HCT116 (cell line): ENCODE results near the gene GNRH2. TPM values are rescaled to one million over a fixed set of nuclear protein-coding genes. Genes with fewer than 3 reads are reported as not detected.

Experiments used
- ATAC-seq: fragments of 200-7000 bp; cut with Tn5 transposase; 2 replicates; pipeline ENCODE4 v1.9.1; 2020; ENCODE audit warnings: mild to moderate bottlenecking, moderate library complexity
- BruUV-seq: library from RNA; stranded (reverse); fragments of 400-500 nt; replicated peaks from 2 replicates; lab custom pipeline; 2021; lab: Mats Ljungman, UMichigan
- CTCF ChIA-PET: fragments of 300-600 bp; sonication (Branson Sonifier 250); formaldehyde crosslinking; loops from one replicate; lab custom pipeline; 2021; ENCODE audit warnings: antibody characterized with exemption; lab: Charles Lee
- POLR2A ChIA-PET: fragments of 300-600, 350-600 bp; sonication (Branson Sonifier 250); formaldehyde crosslinking; loops from one replicate; lab custom pipeline; 2021; ENCODE audit warnings: antibody characterized with exemption; lab: Charles Lee
- RAD21 ChIA-PET, 2 experiments: fragments of 300-600 bp; sonication (Branson Sonifier 250); formaldehyde crosslinking; loops; one replicate each; lab custom pipeline; 2023; ENCODE audit warnings: low total read pairs in 2 of 2; ENCODE audit not compliant: uncharacterized antibody in 2 of 2, unreplicated experiment in 2 of 2, low non-redundant PET in 1 of 2; lab: Charles Lee
- DNase-seq: peaks from one replicate; pipeline ENCODE4 v3.0.0-alpha.2; 2010; ENCODE audit warnings: low read depth, low spot score
- H2AFZ ChIP-seq: fragments of 200-600 bp; shearing (Covaris generic), sonication (generic); 2 replicates; pipeline ENCODE4 v1.6.1; 2017; ENCODE audit warnings: low read depth, mixed run types, mixed read lengths, antibody characterized with exemption, low read length; ENCODE audit not compliant: poor library complexity, severe bottlenecking
- H3K27ac ChIP-seq: 2 replicates; pipeline ENCODE4 v1.5.1; 2012; ENCODE audit warnings: low read depth, low read length
- H3K27me3 ChIP-seq: fragments of 200-600 bp; sonication (generic); 2 replicates; pipeline ENCODE4 v1.6.1; 2016; ENCODE audit warnings: mixed run types, low read length, mixed read lengths; ENCODE audit not compliant: insufficient read depth
- H3K36me3 ChIP-seq, 2 experiments: fragments of 200-500 bp in 1 of 2; fragments of 200-600 bp in 1 of 2; sonication (Bioruptor generic) in 1 of 2; sonication (generic) in 1 of 2; 2 replicates each; pipeline versions ENCODE4 v1.5.1 to v1.6.1; 2014 to 2016; ENCODE audit warnings: low read length in 2 of 2, inconsistent platforms in 1 of 2, mixed read lengths in 1 of 2, mixed run types in 1 of 2; ENCODE audit not compliant: insufficient read depth in 2 of 2, control insufficient read depth in 1 of 2
- H3K4me1 ChIP-seq, 2 experiments: fragments of 200-600 bp in 1 of 2; sonication (generic) in 1 of 2; 2 replicates each; pipeline versions ENCODE4 v1.5.1 to v1.6.1; 2012 to 2017; ENCODE audit warnings: low read length in 2 of 2, inconsistent platforms in 1 of 2, mild to moderate bottlenecking in 1 of 2, mixed read lengths in 1 of 2, mixed run types in 1 of 2, moderate library complexity in 1 of 2; ENCODE audit not compliant: insufficient read depth in 2 of 2, control insufficient read depth in 1 of 2
- H3K4me2 ChIP-seq: fragments of 200-600 bp; sonication (generic); 2 replicates; pipeline ENCODE4 v1.6.1; 2017; ENCODE audit warnings: mixed run types, low read length, mixed read lengths
- H3K4me3 ChIP-seq, 2 experiments: fragments of 200-600 bp in 1 of 2; sonication (generic) in 1 of 2; replicated peaks in 1 of 2; 2 replicates each; pipeline ENCODE4 v1.5.1; 2011 to 2016; ENCODE audit warnings: low read length in 2 of 2, control low read depth in 1 of 2, low read depth in 1 of 2, mild to moderate bottlenecking in 1 of 2, mixed read lengths in 1 of 2, mixed run types in 1 of 2
- H3K79me2 ChIP-seq: fragments of 200-600 bp; sonication (generic); 2 replicates; pipeline ENCODE4 v1.6.1; 2017; ENCODE audit warnings: mild to moderate bottlenecking, mixed run types, low read length, moderate library complexity, mixed read lengths; ENCODE audit not compliant: insufficient read depth
- H3K9ac ChIP-seq: fragments of 200-600 bp; sonication (generic); 2 replicates; pipeline ENCODE4 v1.6.1; 2016; ENCODE audit warnings: low read length, mixed read lengths
- H3K9me2 ChIP-seq: fragments of 200-600 bp; sonication (generic), shearing (Covaris generic); 2 replicates; pipeline ENCODE4 v1.6.1; 2017; ENCODE audit warnings: mixed run types, mild to moderate bottlenecking, moderate library complexity; ENCODE audit not compliant: insufficient read depth
- H3K9me3 ChIP-seq, 2 experiments: fragments of 200-500 bp in 1 of 2; fragments of 200-600 bp in 1 of 2; sonication (Bioruptor generic) in 1 of 2; sonication (generic) in 1 of 2; 2 replicates each; pipeline ENCODE4 v1.6.1; 2014 to 2017; ENCODE audit warnings: low read length in 2 of 2, mixed read lengths in 2 of 2, inconsistent platforms in 1 of 2, low read depth in 1 of 2, mild to moderate bottlenecking in 1 of 2, mixed run types in 1 of 2, moderate library complexity in 1 of 2; ENCODE audit not compliant: control insufficient read depth in 1 of 2, insufficient read depth in 1 of 2
- H4K20me1 ChIP-seq: fragments of 200-600 bp; sonication (generic), shearing (Covaris generic); 2 replicates; pipeline ENCODE4 v1.6.1; 2017; ENCODE audit warnings: mixed run types, mild to moderate bottlenecking, moderate library complexity; ENCODE audit not compliant: insufficient read depth
- CEBPB ChIP-seq: IDR thresholded peaks from 2 replicates; pipeline ENCODE4 v1.6.1; 2012; ENCODE audit warnings: low read depth
- CTCF ChIP-seq, 3 experiments: fragments of 200-600 bp in 1 of 3; sonication (generic) in 1 of 3; IDR thresholded peaks in 2 of 3; conservative IDR thresholded peaks in 1 of 3; 2 replicates each; pipeline ENCODE4 v1.5.1; 2012 to 2017; ENCODE audit warnings: low read depth in 2 of 3, low read length in 2 of 3, antibody characterized with exemption in 1 of 3, borderline replicate concordance in 1 of 3, control low read depth in 1 of 3, mild to moderate bottlenecking in 1 of 3, mixed read lengths in 1 of 3, mixed run types in 1 of 3, moderate library complexity in 1 of 3; ENCODE audit not compliant: insufficient read depth in 1 of 3
- EGR1 ChIP-seq: IDR thresholded peaks from 2 replicates; pipeline ENCODE4 v1.6.1; 2012; ENCODE audit warnings: low read depth
- JUND ChIP-seq: IDR thresholded peaks from 2 replicates; pipeline ENCODE4 v1.6.1; 2012
- MAX ChIP-seq: IDR thresholded peaks from 2 replicates; pipeline ENCODE4 v1.6.1; 2012
- POLR2A ChIP-seq: IDR thresholded peaks from 2 replicates; pipeline ENCODE4 v1.7.0; 2011; ENCODE audit warnings: borderline replicate concordance; ENCODE audit not compliant: insufficient read depth, insufficient read length; ENCODE audit errors: extremely low read depth
- POLR2AphosphoS5 ChIP-seq: IDR thresholded peaks from 2 replicates; pipeline ENCODE4 v1.6.1; 2011; ENCODE audit warnings: mild to moderate bottlenecking, low read depth, low read length, moderate library complexity
- TCF7L2 ChIP-seq: IDR thresholded peaks from 2 replicates; pipeline ENCODE4 v1.7.0; 2011; ENCODE audit warnings: borderline replicate concordance, inconsistent platforms; ENCODE audit not compliant: insufficient read depth, insufficient read length; ENCODE audit errors: extremely low read depth
- ZBTB33 ChIP-seq: IDR thresholded peaks from 2 replicates; pipeline ENCODE4 v1.6.1; 2011; ENCODE audit warnings: mild to moderate bottlenecking, low read length, moderate library complexity; ENCODE audit not compliant: insufficient replicate concordance; ENCODE audit errors: extremely low read depth
- ZFX ChIP-seq: fragments of 450-650 bp; IDR thresholded peaks from 2 replicates; pipeline ENCODE4 v1.6.1; 2017
- intact Hi-C: fragments of 100-400 bp; cut with micrococcal nuclease; formaldehyde crosslinking; loops from 2 replicates; pipeline ENCODE4 v1.10.0; 2022
- total RNA-seq: library from RNA; stranded (reverse); gene quantifications from one replicate; pipeline ENCODE4 v1.2.1, GENCODE V29; 2021; ENCODE audit not compliant: unreplicated experiment

GNRH2 gene
- total RNA-seq, 1 experiment from 2014 or later: 0.32 TPM

GRCh38 chr20:3046677-3047462, 3.4 kb downstream of the GNRH2 start:
- peak overlapping the region; percentile 87 for H3K27ac ChIP-seq

GRCh38 chr20:3047486-3048419, 4.3 kb downstream of the GNRH2 start:
- ChIA-PET POLR2A (no interaction called here), CTCF (interaction anchor here (0.9 kb wide), 1 partner anchor 229 kb away, joined by 3 read pairs; no protein-coding TSS in a partner anchor), RAD21 (interaction anchor here in 1 of 2 experiments (0.6 kb wide), 1 partner anchor 93 kb away, joined by 4 read pairs; no protein-coding TSS in a partner anchor)
- H3K4me1 ChIP-seq: peaks cover 0 to 25% of the 10 kb centered on the region in 2 experiments; a peak in 3 of 4 replicates
- DNase-seq (no peak), ATAC-seq (no peak)
- peaks cover 5 to 13% of the 10 kb centered on the region in 2 experiments; a peak in 2 of 4 replicates for H3K36me3 ChIP-seq
- H3K4me3 ChIP-seq: peak overlapping the region; percentile 73 to 97
- TSS peak; percentile 56 for BruUV-seq
- H2AFZ ChIP-seq: no peak overlapping the region
- no peak overlapping the region for H3K27ac ChIP-seq
- no peaks in the 10 kb centered on the region for H3K27me3 ChIP-seq
- peaks cover 27% of the 10 kb centered on the region for H3K79me2 ChIP-seq
- H3K9me3 ChIP-seq: no peaks in the 10 kb centered on the region
- H3K9me2 ChIP-seq: no peaks in the 10 kb centered on the region
- intact Hi-C loops: no loop called here
- no peak overlapping the region for H3K9ac ChIP-seq
- H3K4me2 ChIP-seq: peak overlapping the region; percentile 97
- no peaks in the 10 kb centered on the region for H4K20me1 ChIP-seq
- no peak for TF ChIP-seq ZBTB33
- TF ChIP-seq POLR2AphosphoS5: no peak
- no peak for TF ChIP-seq TCF7L2
- TF ChIP-seq POLR2A: no peak
- TF ChIP-seq CTCF (IDR thresholded peaks at IDR 0.05 in 2 of 3, conservative IDR thresholded peaks at IDR 0.05 in 1 of 3; ENCODE audit: borderline replicate concordance in 1 of 3, insufficient read depth in 1 of 3, low read depth in 2 of 3, low read length in 2 of 3): no peak

More at GRCh38 chr20:3046677-3047462, 3.4 kb downstream of the GNRH2 start:
- RAD21 ChIA-PET: interaction anchor here in 1 of 2 experiments (0.6 kb wide), 1 partner anchor 94 kb away, joined by 4 read pairs; no protein-coding TSS in a partner anchor
- peaks cover under 1 to 28% of the 10 kb centered on the region in 2 experiments; a peak in 3 of 4 replicates for H3K4me1 ChIP-seq
- POLR2A ChIA-PET: no interaction called here
- H2AFZ ChIP-seq: no peak overlapping the region
- TF ChIP-seq EGR1 (no peak), CEBPB (no peak), JUND (no peak), ZFX (peak; percentile 73), POLR2A (no peak), MAX (no peak)
- H3K9me3 ChIP-seq: no peaks in the 10 kb centered on the region
- H3K79me2 ChIP-seq: peaks cover 27% of the 10 kb centered on the region
- DNase-seq: peak; percentile 34
- peak; percentile 21 for ATAC-seq
- intact Hi-C loops: no loop called here
- peak overlapping the region; percentile 97 for H3K4me2 ChIP-seq
- H3K9me2 ChIP-seq: no peaks in the 10 kb centered on the region
- no peaks in the 10 kb centered on the region for H4K20me1 ChIP-seq
- peak overlapping the region; percentile 88 for H3K9ac ChIP-seq
- H3K36me3 ChIP-seq: peaks cover 5 to 13% of the 10 kb centered on the region in 2 experiments; a peak in 2 of 4 replicates
- CTCF ChIA-PET: interaction anchor here (0.9 kb wide), 1 partner anchor 230 kb away, joined by 3 read pairs; no protein-coding TSS in a partner anchor
- peak overlapping the region; percentile 73 to 97 for H3K4me3 ChIP-seq
- H3K27me3 ChIP-seq: no peaks in the 10 kb centered on the region
- no TSS peak for BruUV-seq
